ENCODE results near the gene GIPC3.

Gene GIPC3

GRCh38 chr19:3633559-3633988 lies 48.3 kb downstream of the GIPC3 start:
- no peak overlapping the region for H3K9ac ChIP-seq (ENCODE audit: low read length)
- no peak overlapping the region for H4K8ac ChIP-seq (ENCODE audit: low read depth, low read length)
- H2BK5ac ChIP-seq (ENCODE audit: low read length): no peak overlapping the region
- no peak for DNase-seq
- H3K36me3 ChIP-seq (ENCODE audit: control insufficient read depth, insufficient read depth, low read length): no peaks in the 10 kb centered on the region
- no peak overlapping the region for H3K56ac ChIP-seq (ENCODE audit: low read length)
- no peaks in the 10 kb centered on the region for H3K79me2 ChIP-seq (ENCODE audit: control insufficient read depth, insufficient read depth, low read length)
- no peaks in the 10 kb centered on the region for H3K79me1 ChIP-seq (ENCODE audit: low read length)
- H3K4me3 ChIP-seq (ENCODE audit: low read length): no peak overlapping the region
- WGBS (ENCODE audit: extremely low coverage, insufficient coverage, low lambda C conversion rate): no CpG with 5 or more reads among the region's 22 CpGs
- no peak overlapping the region for H3K27ac ChIP-seq (ENCODE audit: low read depth, low read length)
- no peak overlapping the region for H3K23ac ChIP-seq (ENCODE audit: low read length)
- no peak overlapping the region for H3K18ac ChIP-seq (ENCODE audit: low read length)
- H2BK15ac ChIP-seq (replicated peaks; ENCODE audit: low read depth): no peak overlapping the region
- no peak overlapping the region for H3K4me2 ChIP-seq (ENCODE audit: low read length)
- H3K27me3 ChIP-seq (ENCODE audit: insufficient read depth, low read length, poor library complexity): no peaks in the 10 kb centered on the region
- H3K4me1 ChIP-seq (ENCODE audit: control insufficient read depth, low read depth, low read length): no peaks in the 10 kb centered on the region
- no peak overlapping the region for H2BK120ac ChIP-seq (ENCODE audit: low read depth, low read length)
- H4K5ac ChIP-seq (ENCODE audit: low read length): no peak overlapping the region
- H3K4ac ChIP-seq (ENCODE audit: low read depth, low read length): no peak overlapping the region
- H2AK5ac ChIP-seq (ENCODE audit: low read length): no peak overlapping the region

- Histone ChIP-seq H4K8ac (ENCODE audit: low read depth, low read length) (no peak overlapping the region), H2BK15ac (replicated peaks; ENCODE audit: low read depth) (no peak overlapping the region), H3K18ac (ENCODE audit: low read length) (no peak overlapping the region), H3K27ac (ENCODE audit: low read depth, low read length) (no peak overlapping the region), H3K27me3 (ENCODE audit: insufficient read depth, low read length, poor library complexity) (no peaks in the 10 kb centered on the region), H3K79me1 (ENCODE audit: low read length) (no peaks in the 10 kb centered on the region), H3K4me2 (ENCODE audit: low read length) (no peak overlapping the region), H2BK120ac (ENCODE audit: low read depth, low read length) (no peak overlapping the region), H3K56ac (ENCODE audit: low read length) (no peak overlapping the region), H3K36me3 (ENCODE audit: control insufficient read depth, insufficient read depth, low read length) (no peaks in the 10 kb centered on the region), H3K23ac (ENCODE audit: low read length) (no peak overlapping the region), H2BK5ac (ENCODE audit: low read length) (no peak overlapping the region), H3K4me3 (ENCODE audit: low read length) (no peak overlapping the region), H3K4ac (ENCODE audit: low read depth, low read length) (no peak overlapping the region), H3K9ac (ENCODE audit: low read length) (no peak overlapping the region), H3K79me2 (ENCODE audit: control insufficient read depth, insufficient read depth, low read length) (no peaks in the 10 kb centered on the region), H3K4me1 (ENCODE audit: control insufficient read depth, low read depth, low read length) (no peaks in the 10 kb centered on the region), H4K5ac (ENCODE audit: low read length) (no peak overlapping the region), H2AK5ac (ENCODE audit: low read length) (no peak overlapping the region)
- no peak for DNase-seq
- no CpG with 5 or more reads among the region's 19 CpGs for WGBS (ENCODE audit: extremely low coverage, insufficient coverage, low lambda C conversion rate)
These were observed 49.3 kb downstream of the GIPC3 start for GRCh38 chr19:3634496-3635045.

GRCh38 chr19:3636506-3636905 lies 51.2 kb downstream of the GIPC3 start:
- H4K5ac ChIP-seq (ENCODE audit: low read length): no peak overlapping the region
- no peak overlapping the region for H2BK15ac ChIP-seq (replicated peaks; ENCODE audit: low read depth)
- WGBS (ENCODE audit: extremely low coverage, insufficient coverage, low lambda C conversion rate): no CpG with 5 or more reads among the region's 20 CpGs
- no peak overlapping the region for H3K4ac ChIP-seq (ENCODE audit: low read depth, low read length)
- no peak overlapping the region for H3K23ac ChIP-seq (ENCODE audit: low read length)
- H3K4me2 ChIP-seq (ENCODE audit: low read length): no peak overlapping the region
- no peak overlapping the region for H4K8ac ChIP-seq (ENCODE audit: low read depth, low read length)
- H2BK120ac ChIP-seq (ENCODE audit: low read depth, low read length): no peak overlapping the region
- no peak overlapping the region for H3K27ac ChIP-seq (ENCODE audit: low read depth, low read length)
- H2BK5ac ChIP-seq (ENCODE audit: low read length): no peak overlapping the region
- no peak overlapping the region for H3K4me3 ChIP-seq (ENCODE audit: low read length)
- H3K18ac ChIP-seq (ENCODE audit: low read length): no peak overlapping the region
- H3K36me3 ChIP-seq (ENCODE audit: control insufficient read depth, insufficient read depth, low read length): peaks cover 1% of the 10 kb centered on the region
- H3K56ac ChIP-seq (ENCODE audit: low read length): no peak overlapping the region
- no peaks in the 10 kb centered on the region for H3K4me1 ChIP-seq (ENCODE audit: control insufficient read depth, low read depth, low read length)
- H3K9ac ChIP-seq (ENCODE audit: low read length): no peak overlapping the region
- no peaks in the 10 kb centered on the region for H3K79me2 ChIP-seq (ENCODE audit: control insufficient read depth, insufficient read depth, low read length)
- no peaks in the 10 kb centered on the region for H3K27me3 ChIP-seq (ENCODE audit: insufficient read depth, low read length, poor library complexity)
- no peak for DNase-seq
- no peak overlapping the region for H2AK5ac ChIP-seq (ENCODE audit: low read length)
- H3K79me1 ChIP-seq (ENCODE audit: low read length): no peaks in the 10 kb centered on the region

- no peak overlapping the region for H3K4me2 ChIP-seq (ENCODE audit: low read length)
- no peaks in the 10 kb centered on the region for H3K27me3 ChIP-seq (ENCODE audit: insufficient read depth, low read length, poor library complexity)
- H3K27ac ChIP-seq (ENCODE audit: low read depth, low read length): no peak overlapping the region
- no peak overlapping the region for H3K4ac ChIP-seq (ENCODE audit: low read depth, low read length)
- H3K79me1 ChIP-seq (ENCODE audit: low read length): no peaks in the 10 kb centered on the region
- no peak overlapping the region for H2AK5ac ChIP-seq (ENCODE audit: low read length)
- H3K23ac ChIP-seq (ENCODE audit: low read length): no peak overlapping the region
- H4K8ac ChIP-seq (ENCODE audit: low read depth, low read length): no peak overlapping the region
- no peak overlapping the region for H4K5ac ChIP-seq (ENCODE audit: low read length)
- H3K9ac ChIP-seq (ENCODE audit: low read length): no peak overlapping the region
- no CpG with 5 or more reads among the region's 20 CpGs for WGBS (ENCODE audit: extremely low coverage, insufficient coverage, low lambda C conversion rate)
- H3K4me1 ChIP-seq (ENCODE audit: control insufficient read depth, low read depth, low read length): no peaks in the 10 kb centered on the region
- H3K4me3 ChIP-seq (ENCODE audit: low read length): no peak overlapping the region
- no peak overlapping the region for H3K56ac ChIP-seq (ENCODE audit: low read length)
- no peak for DNase-seq
- no peak overlapping the region for H3K18ac ChIP-seq (ENCODE audit: low read length)
- no peak overlapping the region for H2BK120ac ChIP-seq (ENCODE audit: low read depth, low read length)
- no peak overlapping the region for H2BK5ac ChIP-seq (ENCODE audit: low read length)
- H3K79me2 ChIP-seq (ENCODE audit: control insufficient read depth, insufficient read depth, low read length): no peaks in the 10 kb centered on the region
- no peak overlapping the region for H2BK15ac ChIP-seq (replicated peaks; ENCODE audit: low read depth)
- H3K36me3 ChIP-seq (ENCODE audit: control insufficient read depth, insufficient read depth, low read length): peaks cover 1% of the 10 kb centered on the region
These were observed 51.7 kb downstream of the GIPC3 start for GRCh38 chr19:3636962-3637361.

- Histone ChIP-seq H4K8ac (ENCODE audit: low read depth, low read length) (no peak overlapping the region), H2BK5ac (ENCODE audit: low read length) (no peak overlapping the region)
These were observed 52.3 kb downstream of the GIPC3 start for GRCh38 chr19:3637621-3638020.

More at GRCh38 chr19:3637621-3638020, 52.3 kb downstream of the GIPC3 start:
- Histone ChIP-seq H3K18ac (ENCODE audit: low read length) (no peak overlapping the region), H3K79me1 (ENCODE audit: low read length) (no peaks in the 10 kb centered on the region), H3K27me3 (ENCODE audit: insufficient read depth, low read length, poor library complexity) (no peaks in the 10 kb centered on the region), H3K4me1 (ENCODE audit: control insufficient read depth, low read depth, low read length) (no peaks in the 10 kb centered on the region), H4K5ac (ENCODE audit: low read length) (no peak overlapping the region), H3K27ac (ENCODE audit: low read depth, low read length) (no peak overlapping the region), H3K4me2 (ENCODE audit: low read length) (no peak overlapping the region), H3K23ac (ENCODE audit: low read length) (no peak overlapping the region), H3K79me2 (ENCODE audit: control insufficient read depth, insufficient read depth, low read length) (no peaks in the 10 kb centered on the region), H3K4ac (ENCODE audit: low read depth, low read length) (no peak overlapping the region), H3K56ac (ENCODE audit: low read length) (no peak overlapping the region), H2BK15ac (replicated peaks; ENCODE audit: low read depth) (no peak overlapping the region), H2BK120ac (ENCODE audit: low read depth, low read length) (no peak overlapping the region), H3K4me3 (ENCODE audit: low read length) (no peak overlapping the region), H3K36me3 (ENCODE audit: control insufficient read depth, insufficient read depth, low read length) (peaks cover 1% of the 10 kb centered on the region), H3K9ac (ENCODE audit: low read length) (no peak overlapping the region), H2AK5ac (ENCODE audit: low read length) (no peak overlapping the region)
- DNase-seq: no peak
- WGBS (ENCODE audit: extremely low coverage, insufficient coverage, low lambda C conversion rate): no CpG with 5 or more reads among the region's 23 CpGs
